HG03439 (cell line): ENCODE results near the gene NUP98.

Experiments used
- ATAC-seq: cut with Tn5 transposase; IDR thresholded peaks from one replicate; pipeline ENCODE4 v1.9.1; 2021; ENCODE audit warnings: mild to moderate bottlenecking, moderate library complexity; ENCODE audit not compliant: unreplicated experiment

Gene NUP98

GRCh38 chr11:3797329-3798090, at the start of gene NUP98:
NUP98 (minus strand) TSS chr11:3797554; CDS start chr11:3782117, 15,437 bp downstream.
- ATAC-seq = peak; percentile 95

GRCh38 chr11:3845670-3846069, 48.3 kb upstream of the NUP98 start:
- ATAC-seq = no peak

GRCh38 chr11:3845246-3845645, 47.9 kb upstream of the NUP98 start:
- ATAC-seq = no peak

- no peak for ATAC-seq
Measured at GRCh38 chr11:3843326-3843725, 46.0 kb upstream of the NUP98 start.

GRCh38 chr11:3841426-3842350, 44.3 kb upstream of the NUP98 start:
- peak; percentile 59 for ATAC-seq

GRCh38 chr11:3840870-3841425, 43.6 kb upstream of the NUP98 start, which contains the start of gene RHOG:
RHOG (minus strand) TSS chr11:3840959; CDS start chr11:3828138, 12,821 bp downstream.
- peak; percentile 59 for ATAC-seq

- ATAC-seq = no peak
Measured at GRCh38 chr11:3840004-3840869, 42.9 kb upstream of the NUP98 start.

- ATAC-seq = no peak
Measured at GRCh38 chr11:3838504-3838903, 41.1 kb upstream of the NUP98 start.

- ATAC-seq = no peak
Measured at GRCh38 chr11:3837793-3838192, 40.4 kb upstream of the NUP98 start.

GRCh38 chr11:3836903-3837302, 39.5 kb upstream of the NUP98 start:
- ATAC-seq = no peak

- ATAC-seq = no peak
Measured at GRCh38 chr11:3835751-3836150, 38.4 kb upstream of the NUP98 start.

GRCh38 chr11:3834664-3835461, 37.5 kb upstream of the NUP98 start:
- no peak for ATAC-seq

GRCh38 chr11:3834349-3834663, 37.0 kb upstream of the NUP98 start:
- no peak for ATAC-seq

- no peak for ATAC-seq
Measured at GRCh38 chr11:3833449-3833848, 36.1 kb upstream of the NUP98 start.

GRCh38 chr11:3832816-3833215, 35.5 kb upstream of the NUP98 start:
- no peak for ATAC-seq

- ATAC-seq = no peak
Measured at GRCh38 chr11:3831378-3832239, 34.3 kb upstream of the NUP98 start.

GRCh38 chr11:3830730-3831129, 33.4 kb upstream of the NUP98 start:
- ATAC-seq = no peak

- no peak for ATAC-seq
Measured at GRCh38 chr11:3830088-3830487, 32.7 kb upstream of the NUP98 start.
